SU-DHL-6 (cell line): Measurements from ENCODE around the gene GJC2.
"Not testable (repeated sequence)": the region's sequence is repeated elsewhere in the genome, so short reads cannot be mapped to it uniquely, and the experiment has no call there.

ENCODE experiments used
- H2AFZ ChIP-seq: fragments of 200-600 bp; sonication (generic); 2 replicates; pipeline ENCODE4 v1.6.1; 2014; ENCODE audit warnings: low read depth, mild to moderate bottlenecking, moderate library complexity, mixed read lengths, antibody characterized with exemption, low read length; ENCODE audit not compliant: severe bottlenecking
- H3F3A ChIP-seq: fragments of 200-600 bp; shearing (Covaris generic); 2 replicates; pipeline ENCODE4 v1.6.0; 2016; ENCODE audit warnings: antibody characterized with exemption, mild to moderate bottlenecking; ENCODE audit not compliant: insufficient read depth
- H3K27ac ChIP-seq: fragments of 200-600 bp; sonication (generic); 2 replicates; pipeline ENCODE4 v1.5.1; 2016; ENCODE audit warnings: low read depth, mild to moderate bottlenecking, low read length, moderate library complexity, mixed read lengths
- H3K27me3 ChIP-seq: fragments of 200-600 bp; sonication (generic), shearing (Covaris generic); 2 replicates; pipeline ENCODE4 v1.6.0; 2014; ENCODE audit warnings: mild to moderate bottlenecking, low read length
- H3K36me3 ChIP-seq: fragments of 200-600 bp; sonication (generic); 2 replicates; pipeline ENCODE4 v1.6.1; 2014; ENCODE audit warnings: mild to moderate bottlenecking, low read length, mixed read lengths
- H3K4me2 ChIP-seq: fragments of 300-600, 200-600 bp; shearing (Covaris generic), sonication (generic); 2 replicates; pipeline ENCODE4 v1.6.0; 2014; ENCODE audit warnings: low read length, low read depth, mild to moderate bottlenecking; ENCODE audit not compliant: poor library complexity, severe bottlenecking
- H3K4me3 ChIP-seq: fragments of 200-600 bp; sonication (generic); 2 replicates; pipeline ENCODE4 v1.5.1; 2014; ENCODE audit warnings: antibody characterized with exemption, low read length, mild to moderate bottlenecking, mixed read lengths; ENCODE audit not compliant: insufficient read depth, poor library complexity, severe bottlenecking
- H3K79me2 ChIP-seq: fragments of 200-600 bp; sonication (generic); 2 replicates; pipeline ENCODE4 v1.6.1; 2014; ENCODE audit warnings: mild to moderate bottlenecking, low read length, moderate library complexity; ENCODE audit not compliant: insufficient read depth
- H3K9ac ChIP-seq: fragments of 200-600 bp; sonication (generic); 2 replicates; pipeline ENCODE4 v1.7.0; 2014; ENCODE audit warnings: mild to moderate bottlenecking, low read length
- H3K9me2 ChIP-seq: fragments of 200-600 bp; sonication (generic); replicated peaks from 2 replicates; pipeline ENCODE4 v1.6.1; 2014; ENCODE audit warnings: low read length; ENCODE audit not compliant: insufficient read depth
- H3K9me3 ChIP-seq: fragments of 200-600 bp; sonication (generic); 2 replicates; pipeline ENCODE4 v1.6.1; 2014; ENCODE audit warnings: low read length, mixed read lengths; ENCODE audit not compliant: insufficient read depth
- H4K20me1 ChIP-seq: fragments of 200-600 bp; sonication (generic); 2 replicates; pipeline ENCODE4 v1.6.1; 2014; ENCODE audit warnings: low read depth, mild to moderate bottlenecking, antibody characterized with exemption, low read length, moderate library complexity, mixed read lengths
- CTCF ChIP-seq: fragments of 200-600 bp; sonication (generic); IDR thresholded peaks from one replicate; pipeline ENCODE4 v1.5.1; 2017; ENCODE audit warnings: antibody characterized with exemption, mild to moderate bottlenecking, low read length, moderate library complexity; ENCODE audit not compliant: insufficient read depth, poor library complexity, severe bottlenecking
- EZH2phosphoT487 ChIP-seq: fragments of 200-600 bp; sonication (generic), shearing (Covaris generic); conservative IDR thresholded peaks from 2 replicates; pipeline ENCODE4 v1.6.1; 2018; ENCODE audit warnings: mild to moderate bottlenecking, antibody characterized with exemption, low read length, moderate library complexity, mixed read lengths

GJC2 gene

GRCh38 chr1:228185641-228185965, 35.9 kb downstream of the GJC2 start:
- Histone ChIP-seq H2AFZ (no peak overlapping the region), H3K36me3 (no peaks in the 10 kb centered on the region), H3K9ac (no peak overlapping the region), H4K20me1 (no peaks in the 10 kb centered on the region), H3K9me3 (no peaks in the 10 kb centered on the region), H3K9me2 (no peaks in the 10 kb centered on the region), H3F3A (no peaks in the 10 kb centered on the region), H3K27me3 (no peaks in the 10 kb centered on the region), H3K4me3 (no peak overlapping the region), H3K79me2 (no peaks in the 10 kb centered on the region), H3K27ac (no peak overlapping the region), H3K4me2 (no peak overlapping the region)
- TF ChIP-seq EZH2phosphoT487 (no peak), CTCF (no peak)

GRCh38 chr1:228188249-228188648, 38.5 kb downstream of the GJC2 start:
- not testable (repeated sequence) for H3K79me2 ChIP-seq, H4K20me1 ChIP-seq, H3K36me3 ChIP-seq, H3F3A ChIP-seq, H3K4me2 ChIP-seq, H3K27me3 ChIP-seq, H2AFZ ChIP-seq, H3K9ac ChIP-seq, H3K9me2 ChIP-seq, H3K27ac ChIP-seq, H3K9me3 ChIP-seq, H3K4me3 ChIP-seq

DNA sequence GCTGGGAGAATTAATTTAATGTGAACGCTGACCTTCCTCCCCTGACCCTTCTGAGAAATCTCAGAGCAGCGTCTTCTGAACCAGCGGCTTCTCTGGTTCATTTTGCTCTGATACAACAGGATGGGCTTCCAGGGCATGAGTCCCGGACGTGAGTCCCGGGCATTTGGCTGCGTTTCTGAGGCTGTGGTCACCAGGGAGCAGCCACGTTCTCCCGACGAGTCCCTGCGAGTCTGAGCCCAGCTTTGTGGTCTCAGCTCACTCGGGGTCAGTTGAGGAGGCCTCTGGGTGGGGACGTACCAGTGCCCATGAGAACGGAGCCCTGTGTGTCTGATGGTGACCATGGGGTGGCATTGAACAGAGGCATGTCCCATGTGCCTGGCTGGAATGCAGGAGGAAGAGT, 40.5 kb downstream of the GJC2 start:
- TF ChIP-seq EZH2phosphoT487 (no peak), CTCF (no peak)
- Histone ChIP-seq H3F3A (no peaks in the 10 kb centered on the region), H3K27ac (no peak overlapping the region), H3K9me2 (no peaks in the 10 kb centered on the region), H2AFZ (no peak overlapping the region), H3K9me3 (no peaks in the 10 kb centered on the region), H3K9ac (no peak overlapping the region), H3K4me2 (no peak overlapping the region), H3K36me3 (no peaks in the 10 kb centered on the region), H3K27me3 (no peaks in the 10 kb centered on the region), H3K79me2 (no peaks in the 10 kb centered on the region), H4K20me1 (no peaks in the 10 kb centered on the region), H3K4me3 (no peak overlapping the region)

DNA sequence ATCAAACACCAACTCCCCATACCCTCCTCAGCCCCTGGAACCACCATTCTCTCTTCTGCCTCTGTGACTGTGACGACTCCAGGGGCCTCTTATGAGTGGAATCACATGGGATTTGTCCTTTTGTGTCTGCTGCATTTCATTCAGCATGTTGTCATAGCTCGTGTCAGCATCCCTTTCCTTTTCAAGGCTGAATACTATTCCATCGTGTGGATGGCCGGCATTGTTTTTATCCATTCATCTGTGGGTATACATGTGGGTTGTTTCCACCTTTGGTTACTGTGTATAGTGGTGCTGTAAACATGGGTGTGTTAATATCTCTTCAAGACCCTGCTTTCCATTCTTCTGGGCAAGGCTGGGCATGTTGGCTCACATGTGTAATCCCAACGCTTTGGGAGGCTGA, 41.0 kb downstream of the GJC2 start:
- no peaks in the 10 kb centered on the region for H3K27me3 ChIP-seq
- no peak overlapping the region for H3K4me2 ChIP-seq
- no peaks in the 10 kb centered on the region for H3K9me3 ChIP-seq
- H3K27ac ChIP-seq: no peak overlapping the region
- no peak overlapping the region for H2AFZ ChIP-seq
- no peaks in the 10 kb centered on the region for H3K9me2 ChIP-seq
- H3F3A ChIP-seq: no peaks in the 10 kb centered on the region
- H3K36me3 ChIP-seq: no peaks in the 10 kb centered on the region
- no peaks in the 10 kb centered on the region for H3K79me2 ChIP-seq
- no peaks in the 10 kb centered on the region for H4K20me1 ChIP-seq
- no peak for TF ChIP-seq EZH2phosphoT487
- TF ChIP-seq CTCF: no peak
- H3K4me3 ChIP-seq: no peak overlapping the region
- H3K9ac ChIP-seq: no peak overlapping the region
